Endothelial cell (in vitro differentiated cells): Measurements from ENCODE around the gene NTSR1. TPM values are rescaled to one million over a fixed set of nuclear protein-coding genes. Genes with fewer than 3 reads are reported as not detected.

Experiments
- DNase-seq: peaks from one replicate; pipeline ENCODE4 v3.0.0; 2021; ENCODE audit warnings: low spot score
- H3K27ac Mint-ChIP-seq: one replicate; pipeline ENCODE4 v1.8.0; 2021; ENCODE audit warnings: mixed read lengths, inconsistent platforms; ENCODE audit not compliant: unreplicated experiment
- H3K27me3 Mint-ChIP-seq: one replicate; pipeline ENCODE4 v1.8.0; 2021; ENCODE audit warnings: mild to moderate bottlenecking, moderate library complexity, mixed read lengths, inconsistent platforms; ENCODE audit not compliant: unreplicated experiment
- H3K36me3 Mint-ChIP-seq: one replicate; pipeline ENCODE4 v1.8.0; 2021; ENCODE audit warnings: mild to moderate bottlenecking, low read depth, mixed read lengths, inconsistent platforms; ENCODE audit not compliant: unreplicated experiment
- H3K4me1 Mint-ChIP-seq: one replicate; pipeline ENCODE4 v1.8.0; 2021; ENCODE audit warnings: mild to moderate bottlenecking, mixed read lengths, inconsistent platforms; ENCODE audit not compliant: unreplicated experiment
- H3K4me3 Mint-ChIP-seq: one replicate; pipeline ENCODE4 v1.8.0; 2021; ENCODE audit warnings: mild to moderate bottlenecking, mixed read lengths, inconsistent platforms; ENCODE audit not compliant: unreplicated experiment
- H3K9me3 Mint-ChIP-seq: one replicate; pipeline ENCODE4 v1.8.0; 2021; ENCODE audit warnings: mixed read lengths, inconsistent platforms; ENCODE audit not compliant: unreplicated experiment
- total RNA-seq: library from RNA; stranded (reverse); fragmentation: NEBNext Ultra II Directional; extraction: Animal tissue kit (Norgen Biotek cat#: 25700); gene quantifications from one replicate; pipeline ENCODE4 v1.2.1, GENCODE V29; 2021; ENCODE audit not compliant: unreplicated experiment
- TF ChIP-seq, protein P1 (sequence below): fragments of 200-600 bp; sonication (generic); IDR thresholded peaks from one replicate; pipeline ENCODE4 v1.5.0; 2021; ENCODE audit warnings: antibody characterized with exemption; ENCODE audit not compliant: unreplicated experiment

Gene NTSR1
- total RNA-seq, 1 donor from 2014 or later = not detected

DNA sequence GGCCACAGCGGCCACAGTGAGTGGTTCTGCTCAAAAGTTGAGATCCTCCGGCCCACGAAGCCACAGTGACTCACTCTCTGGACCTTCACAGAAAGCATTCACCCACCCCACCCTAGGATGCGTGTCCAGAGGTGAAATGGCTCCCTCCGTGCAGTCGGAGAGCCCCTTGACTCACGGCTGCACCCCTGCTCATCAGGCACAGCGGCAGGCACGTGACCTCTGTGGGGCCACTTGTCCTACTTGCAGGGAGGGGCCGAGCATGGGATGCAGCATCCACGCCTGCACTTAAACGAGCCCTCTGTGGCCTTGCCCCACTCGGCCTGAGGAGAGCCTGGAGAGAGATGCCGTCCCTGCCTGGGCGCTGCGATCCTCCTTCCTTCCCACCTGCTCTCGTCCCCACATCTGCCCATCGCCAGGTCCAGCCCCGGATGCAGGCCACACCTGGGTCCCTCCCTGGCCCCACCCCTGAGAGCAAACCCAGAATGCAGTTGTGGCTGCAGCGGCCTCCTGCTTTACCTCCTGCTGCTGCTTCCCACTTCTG, 28.7 kb downstream of the NTSR1 start:
- Mint-ChIP-seq H3K9me3 (no peaks in the 10 kb centered on the region), H3K27me3 (peaks cover 4% of the 10 kb centered on the region), H3K4me1 (no peaks in the 10 kb centered on the region)

DNA sequence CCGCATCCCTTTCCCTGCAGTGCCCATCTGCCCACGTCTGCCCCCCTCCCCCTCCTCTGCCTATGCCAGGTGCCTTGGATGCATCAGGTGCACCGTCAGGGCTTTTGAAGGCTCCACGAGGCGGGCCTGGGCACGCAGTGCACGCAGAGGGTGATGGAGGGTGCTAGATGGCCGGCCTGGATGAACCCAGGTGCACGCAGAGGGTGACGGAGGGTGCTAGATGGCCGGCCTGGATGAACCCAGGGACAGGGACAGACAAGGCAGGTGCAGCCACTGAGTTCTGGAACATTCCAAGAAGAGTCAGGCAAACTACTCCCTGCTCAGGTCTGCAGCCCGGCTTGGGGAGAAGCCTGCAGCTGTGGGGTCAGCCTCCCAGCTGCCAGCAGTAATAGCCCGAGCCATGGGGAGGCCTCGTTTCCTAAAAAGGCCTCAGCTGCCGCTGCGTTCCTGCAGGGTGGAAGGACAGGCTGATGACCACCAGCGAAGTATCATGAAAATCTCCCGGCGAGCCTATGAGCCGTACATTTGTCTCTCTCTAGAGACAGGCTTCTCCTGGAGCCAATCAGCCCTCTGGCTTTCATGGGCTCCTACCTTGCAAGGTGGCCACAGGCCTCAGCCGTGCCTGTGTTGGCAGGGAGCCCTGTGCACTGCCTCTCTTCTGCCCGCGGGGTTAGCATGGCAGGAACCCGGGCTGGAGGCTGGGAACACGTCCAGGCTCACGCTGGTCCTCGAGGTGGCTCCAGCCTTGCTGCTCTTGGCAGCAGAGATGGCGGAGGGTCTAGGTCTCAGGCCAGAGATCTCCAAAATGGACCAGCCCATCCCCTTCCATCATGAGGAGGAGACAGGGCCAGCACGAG, 29.6 kb downstream of the NTSR1 start:
- Mint-ChIP-seq H3K27ac (no peak overlapping the region), H3K9me3 (no peaks in the 10 kb centered on the region), H3K27me3 (peaks cover 4% of the 10 kb centered on the region), H3K4me1 (no peaks in the 10 kb centered on the region), H3K4me3 (no peak overlapping the region), H3K36me3 (no peaks in the 10 kb centered on the region)
- TF ChIP-seq, protein P1, sequence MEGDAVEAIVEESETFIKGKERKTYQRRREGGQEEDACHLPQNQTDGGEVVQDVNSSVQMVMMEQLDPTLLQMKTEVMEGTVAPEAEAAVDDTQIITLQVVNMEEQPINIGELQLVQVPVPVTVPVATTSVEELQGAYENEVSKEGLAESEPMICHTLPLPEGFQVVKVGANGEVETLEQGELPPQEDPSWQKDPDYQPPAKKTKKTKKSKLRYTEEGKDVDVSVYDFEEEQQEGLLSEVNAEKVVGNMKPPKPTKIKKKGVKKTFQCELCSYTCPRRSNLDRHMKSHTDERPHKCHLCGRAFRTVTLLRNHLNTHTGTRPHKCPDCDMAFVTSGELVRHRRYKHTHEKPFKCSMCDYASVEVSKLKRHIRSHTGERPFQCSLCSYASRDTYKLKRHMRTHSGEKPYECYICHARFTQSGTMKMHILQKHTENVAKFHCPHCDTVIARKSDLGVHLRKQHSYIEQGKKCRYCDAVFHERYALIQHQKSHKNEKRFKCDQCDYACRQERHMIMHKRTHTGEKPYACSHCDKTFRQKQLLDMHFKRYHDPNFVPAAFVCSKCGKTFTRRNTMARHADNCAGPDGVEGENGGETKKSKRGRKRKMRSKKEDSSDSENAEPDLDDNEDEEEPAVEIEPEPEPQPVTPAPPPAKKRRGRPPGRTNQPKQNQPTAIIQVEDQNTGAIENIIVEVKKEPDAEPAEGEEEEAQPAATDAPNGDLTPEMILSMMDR = no peak
- no peak for DNase-seq

More for the DNA sequence above, 28.7 kb downstream of the NTSR1 start:
- Mint-ChIP-seq H3K27ac (no peak overlapping the region), H3K4me3 (no peak overlapping the region), H3K36me3 (no peaks in the 10 kb centered on the region)
- no peak for DNase-seq
- TF ChIP-seq, protein P1 = no peak

DNA sequence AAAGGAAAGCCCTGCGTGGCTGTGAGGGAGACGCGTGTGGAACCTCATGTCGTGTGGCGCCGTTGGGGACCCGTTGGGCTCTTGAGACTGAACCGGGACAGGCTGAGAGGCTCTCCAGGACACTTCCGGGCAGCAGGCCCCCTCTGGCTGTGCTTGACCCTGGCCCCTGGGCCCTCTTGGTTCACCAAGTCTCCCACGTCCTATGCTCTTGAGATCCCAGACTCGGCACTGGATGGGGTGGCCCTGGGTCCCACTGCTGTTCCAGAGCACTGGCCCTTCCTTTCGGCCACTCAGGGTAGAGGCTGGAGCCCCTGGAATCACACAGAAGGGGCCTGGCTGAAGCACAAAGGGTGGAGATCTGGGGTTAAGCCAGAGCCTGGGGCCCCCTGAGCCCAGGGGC, 30.4 kb downstream of the NTSR1 start:
- Mint-ChIP-seq H3K4me1 (no peaks in the 10 kb centered on the region), H3K9me3 (no peaks in the 10 kb centered on the region), H3K4me3 (no peak overlapping the region), H3K27me3 (peaks cover 6% of the 10 kb centered on the region), H3K36me3 (no peaks in the 10 kb centered on the region), H3K27ac (no peak overlapping the region)
- TF ChIP-seq, protein P1 = no peak
- no peak for DNase-seq

DNA sequence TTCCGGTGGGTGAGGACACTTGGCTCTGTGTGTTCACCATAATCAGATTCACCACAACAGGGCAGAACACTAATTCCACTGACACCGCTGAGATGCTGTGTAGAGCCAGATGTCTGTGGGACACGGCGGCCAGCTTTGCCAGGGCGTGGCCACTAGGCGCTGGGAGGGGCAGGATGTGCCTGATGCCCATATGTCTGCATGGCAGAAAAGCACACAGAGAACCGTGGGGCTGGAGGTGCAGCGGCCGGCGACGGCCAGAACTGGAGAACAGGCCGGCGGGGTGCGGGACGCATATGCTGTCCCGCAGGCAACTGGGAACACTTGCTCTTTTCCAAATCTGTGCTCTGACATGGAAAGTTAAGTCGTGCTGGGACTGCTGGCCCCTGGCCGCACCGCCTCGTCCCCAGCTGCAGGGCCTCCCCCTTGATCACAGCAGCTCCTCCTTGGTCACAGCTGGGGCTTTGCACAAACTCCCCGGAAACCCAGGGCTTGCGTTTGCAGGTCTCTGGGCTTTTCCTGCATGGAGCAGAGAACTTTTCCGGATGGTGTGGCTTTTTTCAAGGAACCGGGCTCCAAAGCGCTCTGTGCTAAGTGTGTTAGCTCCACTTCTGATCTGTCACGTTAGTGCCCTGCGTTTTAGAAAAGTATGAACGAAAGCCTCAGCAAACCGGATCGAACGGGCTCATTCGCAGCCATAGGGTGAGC, 31.1 kb downstream of the NTSR1 start:
- Mint-ChIP-seq H3K36me3 (no peaks in the 10 kb centered on the region), H3K4me1 (no peaks in the 10 kb centered on the region), H3K27me3 (peaks cover 8% of the 10 kb centered on the region), H3K4me3 (no peak overlapping the region), H3K27ac (no peak overlapping the region), H3K9me3 (no peaks in the 10 kb centered on the region)
- DNase-seq = no peak
- TF ChIP-seq, protein P1 = no peak
